Activated T-cell treated with anti-CD3 and anti-CD28 coated beads for 1 hour (primary cell): ENCODE measurements around the gene MAPT.
"Not testable (repeated sequence)": the region's sequence is repeated elsewhere in the genome, so short reads cannot be mapped to it uniquely, and the experiment has no call there.

Experiments used
- DNase-seq: peaks from one replicate; pipeline ENCODE4 v3.0.0-alpha.2; 2020; ENCODE audit warnings: low read depth

The MAPT gene

DNA sequence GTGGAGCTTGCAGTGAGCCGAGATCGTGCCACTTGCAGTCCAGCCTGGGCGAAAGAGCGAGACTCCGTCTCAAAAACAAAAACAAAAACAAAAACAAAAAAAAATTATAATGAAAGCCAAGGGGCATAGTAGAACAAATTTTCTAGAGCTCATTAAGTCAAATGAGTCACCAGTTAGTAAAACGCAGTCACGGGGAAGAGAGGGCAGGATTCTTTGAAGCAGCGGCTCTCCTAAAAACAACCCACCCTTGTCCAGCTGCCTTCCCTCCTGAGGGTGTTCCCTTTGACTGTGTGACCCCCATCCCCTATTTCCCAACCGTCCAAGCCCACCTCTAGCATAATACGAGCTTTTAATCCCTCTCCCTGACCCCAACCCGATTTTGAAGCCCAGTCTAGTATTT is 60.6 kb downstream of the MAPT start:
- DNase-seq: no peak

DNA sequence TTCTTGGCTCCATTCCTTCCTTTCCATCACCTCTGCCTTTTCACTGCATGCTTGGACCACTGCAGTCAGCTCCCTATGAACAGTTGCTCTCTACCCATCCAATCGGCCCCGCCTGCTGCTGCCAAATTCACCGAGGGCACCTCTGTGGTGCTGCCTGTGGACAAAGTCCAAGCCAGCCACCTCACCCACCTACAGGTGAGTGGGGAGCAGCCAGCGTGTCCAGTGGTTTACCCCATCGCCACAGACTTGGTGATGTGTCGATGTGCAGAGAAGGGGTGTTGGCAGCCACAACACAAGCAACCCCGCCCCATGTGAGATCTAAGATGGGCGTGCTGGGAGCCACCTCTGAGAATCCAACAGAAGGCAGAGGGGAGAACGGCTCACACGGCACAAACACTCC is 61.0 kb downstream of the MAPT start:
- no peak for DNase-seq

DNA sequence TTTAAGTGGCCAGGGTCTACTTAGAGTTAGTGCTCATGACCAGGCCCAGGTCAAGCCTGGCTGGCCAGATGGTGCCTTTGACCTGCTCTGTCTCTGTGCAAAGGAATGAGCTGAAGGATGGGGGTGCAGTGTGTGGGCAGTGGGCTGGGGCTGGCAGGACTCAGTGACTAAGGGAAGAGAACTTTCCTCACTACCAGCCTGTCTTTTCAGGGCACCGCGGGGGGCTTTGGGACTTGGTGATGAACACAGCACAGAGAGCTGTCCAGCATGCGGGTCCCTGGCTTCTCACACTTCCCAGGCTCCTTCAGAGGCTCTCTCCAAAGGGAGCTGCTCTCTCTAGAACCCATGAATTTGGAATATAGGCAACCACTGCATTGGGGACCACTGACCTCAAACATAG is 61.7 kb downstream of the MAPT start:
- DNase-seq: no peak

DNA sequence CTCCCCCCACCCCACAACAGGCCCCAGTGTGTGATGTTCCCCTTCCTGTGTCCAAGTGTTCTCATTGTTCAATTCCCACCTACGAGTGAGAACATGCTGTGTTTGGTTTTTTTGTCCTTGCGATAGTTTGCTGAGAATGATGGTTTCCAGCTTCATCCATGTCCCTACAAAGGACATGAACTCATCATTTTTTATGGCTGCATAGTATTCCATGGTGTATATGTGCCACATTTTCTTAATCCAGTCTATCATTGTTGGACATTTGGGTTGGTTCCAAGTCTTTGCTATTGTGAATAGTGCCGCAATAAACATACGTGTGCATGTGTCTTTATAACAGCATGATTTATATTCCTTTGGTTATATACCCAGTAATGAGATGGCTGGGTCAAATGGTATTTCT is 62.4 kb downstream of the MAPT start:
- DNase-seq: not testable (repeated sequence)

DNA sequence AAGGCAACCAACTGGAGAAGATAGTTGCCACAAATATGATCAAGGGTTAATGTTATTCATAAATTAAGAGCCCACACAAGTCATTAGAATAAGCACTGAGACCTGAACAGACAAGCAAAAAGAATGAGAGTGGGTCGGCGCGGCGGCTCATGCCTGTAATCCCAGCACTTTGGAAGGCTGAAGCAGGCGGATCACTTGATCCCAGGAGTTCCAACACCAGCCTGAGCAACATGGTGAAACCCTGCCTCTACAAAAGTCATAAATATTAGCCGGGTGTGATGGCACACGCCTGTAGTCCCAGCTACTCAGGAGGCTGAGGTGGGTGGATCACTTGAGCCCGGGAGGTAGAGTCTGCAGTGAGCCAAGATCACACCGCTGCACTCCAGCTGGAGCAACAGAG is 64.0 kb downstream of the MAPT start:
- DNase-seq: no peak

DNA sequence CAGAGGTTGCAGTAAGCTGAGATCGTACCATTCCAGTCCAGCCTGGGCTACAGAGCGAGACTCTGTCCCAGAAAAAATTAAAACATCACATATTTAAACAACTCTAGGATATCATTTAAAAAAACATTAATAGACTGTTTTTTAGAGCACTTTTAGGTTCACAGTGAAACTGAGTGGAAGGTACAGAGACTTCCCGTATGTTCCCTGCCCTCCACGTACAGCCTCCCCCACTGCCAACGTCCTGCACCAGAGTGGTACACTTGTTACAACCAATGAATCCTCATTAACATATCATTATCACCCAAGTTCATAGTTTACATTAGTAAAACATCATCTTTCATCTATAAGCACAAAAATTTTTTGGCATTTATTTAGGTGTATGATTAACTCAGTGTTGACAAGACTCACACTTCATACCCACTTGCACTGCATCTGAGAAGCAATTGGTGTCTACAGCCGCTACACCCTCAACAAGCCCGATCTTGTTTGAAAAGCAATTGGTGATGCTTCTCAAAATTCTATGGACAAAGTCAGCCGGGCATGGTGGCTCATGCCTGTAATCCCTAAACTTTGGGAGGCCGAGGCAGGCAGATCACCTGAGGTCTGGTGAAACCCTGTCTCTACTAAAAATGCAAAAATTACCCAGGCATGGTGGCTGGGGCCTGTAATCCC is 64.8 kb downstream of the MAPT start:
- DNase-seq: no peak

DNA sequence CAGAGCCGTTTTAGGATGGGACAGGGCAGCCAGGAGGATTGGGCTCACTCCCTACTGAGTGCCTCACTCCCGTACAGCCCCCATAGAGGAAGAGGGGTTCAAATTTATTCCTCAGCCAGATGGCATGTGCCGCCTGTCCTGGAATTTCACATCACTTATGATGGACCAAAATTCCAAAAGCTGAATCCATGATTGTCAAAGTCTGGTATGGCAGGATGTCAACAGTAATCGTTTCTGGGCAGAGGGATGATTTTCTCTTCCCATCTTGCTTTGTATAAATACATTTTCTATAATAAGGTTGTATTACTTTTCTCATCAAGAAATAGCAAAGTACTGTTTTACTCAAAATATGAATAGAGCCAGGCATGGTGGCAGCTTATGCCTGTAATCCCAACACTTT is 66.0 kb downstream of the MAPT start:
- DNase-seq: no peak

DNA sequence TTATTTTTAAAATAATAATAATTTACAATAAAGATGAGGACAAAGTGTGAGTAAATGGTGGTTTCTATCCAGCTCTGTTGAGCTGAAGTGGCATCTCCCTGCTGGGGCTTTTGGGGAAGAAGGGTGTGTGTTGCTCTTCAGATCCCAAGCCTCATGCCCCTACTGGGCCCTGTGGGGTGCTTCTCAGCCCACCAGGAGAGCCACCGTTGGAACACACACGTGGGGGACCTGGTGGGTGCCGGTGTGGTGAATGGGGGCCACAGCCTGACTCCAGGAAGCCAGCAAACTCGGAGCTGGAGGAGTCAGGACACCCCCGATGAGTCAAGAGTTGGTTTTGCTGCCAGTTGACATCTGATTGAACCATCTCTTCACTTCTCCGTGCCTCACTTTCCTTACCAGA is 66.9 kb downstream of the MAPT start:
- no peak for DNase-seq

DNA sequence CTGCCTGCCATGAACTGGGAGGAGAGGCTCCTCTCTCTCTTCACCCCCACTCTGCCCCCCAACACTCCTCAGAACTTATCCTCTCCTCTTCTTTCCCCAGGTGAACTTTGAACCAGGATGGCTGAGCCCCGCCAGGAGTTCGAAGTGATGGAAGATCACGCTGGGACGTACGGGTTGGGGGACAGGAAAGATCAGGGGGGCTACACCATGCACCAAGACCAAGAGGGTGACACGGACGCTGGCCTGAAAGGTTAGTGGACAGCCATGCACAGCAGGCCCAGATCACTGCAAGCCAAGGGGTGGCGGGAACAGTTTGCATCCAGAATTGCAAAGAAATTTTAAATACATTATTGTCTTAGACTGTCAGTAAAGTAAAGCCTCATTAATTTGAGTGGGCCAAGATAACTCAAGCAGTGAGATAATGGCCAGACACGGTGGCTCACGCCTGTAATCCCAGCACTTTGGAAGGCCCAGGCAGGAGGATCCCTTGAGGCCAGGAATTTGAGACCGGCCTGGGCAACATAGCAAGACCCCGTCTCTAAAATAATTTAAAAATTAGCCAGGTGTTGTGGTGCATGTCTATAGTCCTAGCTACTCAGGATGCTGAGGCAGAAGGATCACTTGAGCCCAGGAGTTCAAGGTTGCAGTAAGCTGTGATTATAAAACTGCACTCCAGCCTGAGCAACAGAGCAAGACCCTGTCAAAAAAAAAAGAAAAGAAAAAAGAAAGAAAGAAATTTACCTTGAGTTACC is 68.0 kb downstream of the MAPT start:
- no peak for DNase-seq

DNA sequence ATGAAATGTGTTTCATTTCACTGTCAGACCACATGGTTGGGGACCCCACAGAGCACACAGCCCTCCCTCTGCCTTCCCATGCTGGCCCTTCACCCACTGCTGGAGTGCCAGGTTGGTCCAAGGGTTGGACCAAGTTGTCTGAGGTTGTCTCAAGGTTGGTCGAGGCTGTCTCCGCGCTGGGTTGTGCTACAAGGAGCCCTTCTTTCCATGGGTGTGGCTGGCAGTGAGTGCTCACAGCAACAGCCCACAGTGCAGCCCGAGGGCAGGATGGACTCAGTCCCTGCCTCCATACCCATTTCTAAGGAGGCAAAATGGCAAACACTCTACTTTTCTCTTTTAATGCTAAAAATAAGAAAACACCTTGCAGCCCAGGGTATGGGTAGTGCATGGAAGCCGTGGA is 68.9 kb downstream of the MAPT start:
- no peak for DNase-seq

DNA sequence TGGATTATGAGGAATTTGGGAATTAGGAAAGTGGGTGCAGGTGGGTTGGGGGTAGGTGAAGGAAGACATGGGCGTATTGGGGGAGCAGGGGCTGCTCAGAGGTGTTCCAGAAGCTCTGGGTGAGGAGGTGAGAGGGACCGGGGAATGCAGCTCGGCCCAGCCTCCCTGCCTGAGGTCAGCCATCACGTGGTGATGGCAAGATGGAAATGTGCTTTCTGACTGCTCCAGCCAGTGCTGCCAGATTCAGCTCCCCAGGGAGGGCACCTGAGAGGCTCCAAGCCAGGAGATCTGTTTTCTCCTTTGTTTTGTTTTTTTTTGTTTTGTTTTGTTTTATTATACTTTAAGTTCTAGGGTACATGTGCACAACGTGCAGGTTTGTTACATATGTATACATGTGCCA is 69.5 kb downstream of the MAPT start:
- no peak for DNase-seq

DNA sequence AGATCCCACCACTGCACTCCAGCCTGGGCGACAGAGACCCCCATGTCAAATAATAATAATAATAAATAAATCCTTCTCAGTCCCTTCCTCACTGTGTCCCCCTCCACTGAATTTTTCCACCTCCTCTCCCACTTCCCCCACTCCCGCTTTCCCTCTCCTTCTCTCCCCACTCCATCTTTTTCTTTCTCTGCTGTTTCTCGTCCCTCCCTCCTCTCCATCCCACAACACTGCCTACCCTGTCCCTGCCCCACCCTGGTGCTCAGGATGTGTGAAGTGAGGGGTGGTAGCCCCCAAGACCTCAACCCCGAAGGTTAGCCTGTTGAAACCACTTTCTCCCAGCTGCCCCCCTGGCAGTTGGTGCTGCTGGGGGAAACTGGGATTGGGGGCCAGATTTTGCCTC is 70.3 kb downstream of the MAPT start:
- no peak for DNase-seq

DNA sequence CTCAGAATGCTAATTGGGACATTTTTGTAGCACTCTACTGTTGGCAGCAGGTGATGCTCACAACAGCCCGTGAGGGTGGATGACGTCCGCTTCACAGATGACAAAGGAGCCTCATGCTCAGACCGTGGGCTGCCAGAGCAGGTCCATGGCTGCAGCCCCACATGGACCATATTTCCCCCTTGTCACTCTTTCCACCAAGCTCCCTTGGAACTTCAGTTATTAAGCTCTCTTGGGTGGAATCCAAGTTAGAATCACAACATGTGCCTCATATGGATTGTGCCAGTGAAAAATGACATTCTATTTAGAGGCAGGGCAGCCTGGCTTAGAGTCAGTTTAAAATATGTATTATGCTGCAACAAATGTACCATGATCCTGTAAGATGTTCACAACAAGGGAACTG is 71.5 kb downstream of the MAPT start:
- DNase-seq: no peak

DNA sequence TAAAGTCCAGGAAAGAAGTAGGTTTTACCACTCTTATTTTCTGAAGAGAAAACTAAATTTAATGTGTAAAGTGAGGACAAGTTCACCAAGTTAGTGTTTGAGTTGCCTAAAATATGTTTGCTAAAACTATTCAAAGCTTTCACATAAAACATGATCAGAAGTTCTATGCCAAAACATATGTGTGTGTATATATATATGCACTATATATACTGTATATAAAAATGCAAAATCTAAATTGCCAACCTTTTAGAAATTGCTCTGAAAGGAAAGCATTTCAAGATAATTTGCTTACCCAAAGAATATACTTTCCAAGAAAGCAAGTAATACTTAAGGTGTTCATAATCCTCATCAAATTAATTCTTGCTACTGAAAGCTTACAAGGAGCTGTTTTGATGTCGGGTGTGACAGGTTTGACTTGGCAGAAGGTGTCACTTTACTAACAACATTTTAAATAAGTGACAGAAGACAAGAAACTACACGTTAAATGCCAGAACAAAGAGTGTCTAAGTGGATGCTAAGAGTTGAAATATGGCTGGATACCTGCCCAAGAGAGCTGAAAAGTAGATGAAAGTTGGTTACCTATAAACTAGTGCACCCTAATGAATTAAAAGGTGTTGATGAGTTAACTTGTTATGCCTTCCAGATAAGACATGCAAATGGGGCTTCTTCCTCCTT is 72.4 kb downstream of the MAPT start:
- DNase-seq: no peak

DNA sequence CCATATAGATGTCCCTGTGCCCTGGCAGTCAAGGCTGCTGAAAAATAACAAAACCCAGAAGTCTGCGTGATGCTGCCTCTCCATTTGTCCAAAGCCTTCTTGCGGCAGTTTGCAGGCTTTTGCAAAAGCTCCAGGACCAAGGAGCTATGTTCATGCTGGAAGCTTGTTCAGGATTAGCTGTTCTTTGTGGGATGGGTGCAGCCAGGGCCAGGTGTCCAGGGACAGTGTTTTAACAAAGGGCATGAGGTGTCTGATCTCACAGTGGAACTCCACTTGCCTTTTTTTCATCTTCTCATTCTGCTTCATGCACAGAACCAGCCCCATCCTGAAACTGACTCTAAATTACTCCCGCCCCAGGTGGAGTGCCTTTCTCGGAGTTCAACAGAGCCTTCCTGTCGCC is 73.0 kb downstream of the MAPT start:
- DNase-seq: no peak

DNA sequence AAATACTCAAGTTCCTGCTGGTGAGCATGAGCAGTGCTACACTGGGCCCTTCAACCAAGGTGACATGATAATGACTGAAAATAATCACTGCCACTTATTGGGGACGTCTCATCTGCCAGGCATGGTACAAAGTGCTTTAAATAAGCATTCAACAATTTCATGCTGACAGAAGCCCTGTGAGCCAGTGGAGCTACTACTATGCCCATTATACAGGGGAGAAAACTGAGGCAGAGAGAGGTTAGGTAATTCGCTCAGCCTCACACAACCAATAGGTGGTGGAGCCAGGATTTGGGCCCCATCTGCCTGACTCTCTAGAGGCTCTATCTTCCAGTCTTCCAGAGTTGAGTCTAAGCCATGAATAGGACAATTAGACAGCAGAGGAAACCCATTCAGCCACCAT is 74.4 kb downstream of the MAPT start:
- no peak for DNase-seq

DNA sequence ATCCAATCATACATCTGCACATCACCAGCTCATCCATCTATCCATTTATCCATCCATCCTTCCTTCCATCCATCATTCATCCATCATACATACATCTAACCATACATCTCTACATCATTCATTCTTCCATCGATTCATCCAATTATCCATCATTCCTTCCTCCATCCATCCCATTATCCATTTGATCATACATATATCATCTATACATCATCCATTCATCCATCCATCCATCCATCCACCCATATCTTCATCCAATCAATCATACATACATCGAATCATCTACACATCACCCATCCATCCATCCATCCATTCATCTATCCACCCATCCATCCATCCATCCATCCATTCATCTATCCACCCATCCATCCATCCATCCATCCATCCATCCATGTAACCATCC is 75.4 kb downstream of the MAPT start:
- DNase-seq: no peak

DNA sequence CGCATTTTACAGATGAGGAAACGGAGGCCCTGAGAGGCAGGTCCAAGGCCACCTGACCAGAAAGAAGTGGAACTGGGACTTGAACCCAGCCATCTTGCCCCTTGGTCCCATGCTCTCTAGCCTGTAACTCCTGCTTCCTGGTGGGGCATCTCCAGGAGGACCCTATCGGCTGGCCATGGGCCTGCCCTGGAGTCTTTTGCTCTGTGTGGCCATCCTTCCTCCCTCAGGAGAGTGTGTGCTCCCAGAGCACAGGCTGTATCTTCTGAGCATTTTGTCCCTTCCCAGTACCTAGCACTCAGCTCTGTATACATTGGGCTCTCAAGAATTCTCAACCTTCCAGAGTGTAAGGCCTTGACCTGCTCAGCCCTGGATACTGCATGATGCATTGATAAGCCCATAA is 76.3 kb downstream of the MAPT start:
- no peak for DNase-seq

DNA sequence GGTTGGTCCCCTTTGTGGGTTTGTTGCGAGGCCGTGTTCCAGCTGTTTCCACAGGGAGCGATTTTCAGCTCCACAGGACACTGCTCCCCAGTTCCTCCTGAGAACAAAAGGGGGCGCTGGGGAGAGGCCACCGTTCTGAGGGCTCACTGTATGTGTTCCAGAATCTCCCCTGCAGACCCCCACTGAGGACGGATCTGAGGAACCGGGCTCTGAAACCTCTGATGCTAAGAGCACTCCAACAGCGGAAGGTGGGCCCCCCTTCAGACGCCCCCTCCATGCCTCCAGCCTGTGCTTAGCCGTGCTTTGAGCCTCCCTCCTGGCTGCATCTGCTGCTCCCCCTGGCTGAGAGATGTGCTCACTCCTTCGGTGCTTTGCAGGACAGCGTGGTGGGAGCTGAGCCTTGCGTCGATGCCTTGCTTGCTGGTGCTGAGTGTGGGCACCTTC is 77.4 kb downstream of the MAPT start:
- no peak for DNase-seq

DNA sequence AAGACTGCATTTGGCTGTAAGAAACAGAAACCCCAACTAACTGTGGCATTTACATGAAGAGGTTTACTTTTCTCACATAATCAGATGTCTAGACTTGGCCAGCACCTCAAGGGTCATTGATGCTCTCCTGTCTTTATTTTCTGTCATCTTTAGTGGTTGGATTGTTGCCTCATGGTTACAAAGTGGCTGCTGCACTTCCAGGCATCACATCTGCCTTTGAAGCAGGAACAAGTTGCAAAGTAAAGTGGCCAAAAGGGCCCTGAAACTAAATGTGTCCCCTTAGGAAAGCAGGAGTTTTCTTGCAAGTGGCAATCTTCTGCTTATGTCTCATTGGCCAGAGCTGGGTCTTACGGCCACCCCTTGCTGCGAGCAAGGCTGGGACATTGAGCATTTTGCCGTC is 78.2 kb downstream of the MAPT start:
- DNase-seq: no peak

DNA sequence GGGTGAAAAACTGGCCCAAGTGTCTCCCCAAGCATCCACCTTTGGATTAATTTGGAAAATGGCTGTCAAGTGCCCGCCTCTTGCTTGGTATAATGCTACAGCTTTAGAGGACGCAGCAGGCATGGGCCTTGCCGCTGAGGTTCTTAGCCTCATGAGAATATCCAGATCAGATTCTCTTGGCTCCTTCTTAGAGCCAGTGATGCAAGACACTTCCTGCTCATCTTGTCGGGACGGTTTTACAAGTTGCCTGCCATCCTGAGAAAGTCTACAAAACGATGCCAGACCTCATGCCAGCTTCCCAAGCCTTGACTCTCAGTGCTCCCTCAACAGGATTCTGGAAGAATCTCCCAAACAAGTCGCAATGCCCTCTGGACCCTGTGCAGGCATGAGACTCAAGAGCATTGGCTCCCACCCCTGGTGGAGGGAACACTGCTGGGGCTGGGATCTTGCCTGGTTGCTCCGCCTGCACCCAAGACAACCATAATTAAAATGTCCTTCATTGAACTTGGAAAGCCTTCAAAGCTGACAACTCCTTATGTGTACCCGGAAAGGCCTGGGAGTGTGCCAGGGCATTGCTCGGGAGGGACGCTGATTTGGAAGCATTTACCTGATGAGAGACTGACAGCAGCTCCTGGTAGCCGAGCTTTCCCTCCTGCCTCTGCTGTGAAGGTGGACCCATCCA is 78.9 kb downstream of the MAPT start:
- no peak for DNase-seq

DNA sequence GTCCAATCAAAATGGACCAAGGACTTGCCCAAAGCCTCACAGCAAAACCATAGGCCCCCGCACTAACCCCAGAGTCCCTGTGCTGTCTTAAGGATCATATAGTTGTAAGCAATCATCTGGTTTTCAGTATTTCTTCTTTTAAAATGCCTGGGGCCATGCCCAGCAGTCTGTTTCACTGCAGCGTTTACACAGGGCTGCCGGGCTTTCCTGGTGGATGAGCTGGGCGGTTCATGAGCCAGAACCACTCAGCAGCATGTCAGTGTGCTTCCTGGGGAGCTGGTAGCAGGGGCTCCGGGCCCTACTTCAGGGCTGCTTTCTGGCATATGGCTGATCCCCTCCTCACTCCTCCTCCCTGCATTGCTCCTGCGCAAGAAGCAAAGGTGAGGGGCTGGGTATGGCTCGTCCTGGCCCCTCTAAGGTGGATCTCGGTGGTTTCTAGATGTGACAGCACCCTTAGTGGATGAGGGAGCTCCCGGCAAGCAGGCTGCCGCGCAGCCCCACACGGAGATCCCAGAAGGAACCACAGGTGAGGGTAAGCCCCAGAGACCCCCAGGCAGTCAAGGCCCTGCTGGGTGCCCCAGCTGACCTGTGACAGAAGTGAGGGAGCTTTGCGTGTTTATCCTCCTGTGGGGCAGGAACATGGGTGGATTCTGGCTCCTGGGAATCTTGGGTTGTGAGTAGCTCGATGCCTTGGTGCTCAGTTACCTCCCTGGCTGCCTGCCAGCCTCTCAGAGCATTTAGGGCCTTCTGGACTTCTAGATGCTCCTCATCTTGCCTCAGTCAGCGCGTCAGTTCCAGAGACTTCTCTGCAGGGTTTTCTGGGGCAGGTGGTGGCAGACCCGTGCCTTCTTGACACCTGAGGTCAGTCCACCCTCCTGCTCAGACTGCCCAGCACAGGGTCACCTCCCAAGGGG is 79.8 kb downstream of the MAPT start:
- DNase-seq: no peak
